Mucosa of descending colon (tissue), 3 donors: ENCODE measurements around the gene SPRED1. TPM values are rescaled to one million over a fixed set of nuclear protein-coding genes. Genes with fewer than 3 reads are reported as not detected.

Experiments used
- ATAC-seq: fragments of 200-7000 bp; cut with Tn5 transposase; one replicate; pipeline ENCODE4 v1.9.1; 2020; ENCODE audit warnings: mild to moderate bottlenecking, moderate library complexity
- DNase-seq, 3 donors: peaks; one replicate each; pipeline ENCODE4 v3.0.0-alpha.2; 2020
- H3K36me3 ChIP-seq: fragments of 200-600 bp; one replicate; pipeline ENCODE4 v1.8.0; 2021; ENCODE audit warnings: low read depth, mild to moderate bottlenecking
- H3K4me1 ChIP-seq: fragments of 200-600 bp; one replicate; pipeline ENCODE4 v1.8.0; 2021; ENCODE audit warnings: low read depth, mild to moderate bottlenecking
- H3K4me3 ChIP-seq: fragments of 200-600 bp; one replicate; pipeline ENCODE4 v1.8.0; 2021; ENCODE audit warnings: mild to moderate bottlenecking
- H3K9me3 ChIP-seq: fragments of 200-600 bp; one replicate; pipeline ENCODE4 v1.8.0; 2021; ENCODE audit warnings: mild to moderate bottlenecking
- CTCF ChIP-seq: fragments of 200-600 bp; IDR thresholded peaks from one replicate; pipeline ENCODE4 v1.8.0; 2022; ENCODE audit warnings: antibody characterized with exemption, mild to moderate bottlenecking
- intact Hi-C, 2 donors: fragments of 100-400 bp; cut with DNase I in 1 of 2; cut with micrococcal nuclease in 1 of 2; formaldehyde crosslinking; loops; one replicate each; pipeline versions ENCODE4 v1.11.0 to v1.11.1; 2022; cut with DNase I, micrococcal nuclease
- total RNA-seq, 3 donors: library from RNA; stranded (reverse); fragmentation: NEBNext Ultra II Directional in 2 of 3; extraction: Animal tissue kit (Norgen Biotek cat#: 25700) in 2 of 3; gene quantifications; one replicate each; pipeline versions ENCODE4 v1.2.1 to v1.2.4, GENCODE V29; 2021 to 2023
- donor health status: DM: no; HTN: no; CAD: no; lungs with moderate emphysema.
- donor health status: DM: no; HTN: no; CAD: no.
- donor health status: DM: no; HTN: yes; CAD: no.

Gene SPRED1
- total RNA-seq, 3 donors from 2014 or later, result 19.6 to 25.5 (median 23.1) TPM

GRCh38 chr15:38374556-38374955 is 121.9 kb downstream of the SPRED1 start:
- no peaks in the 10 kb centered on the region for H3K9me3 ChIP-seq
- ATAC-seq, result peak; percentile 25
- no peak overlapping the region for H3K4me3 ChIP-seq
- intact Hi-C loops, result no loop called here
- no peak for TF ChIP-seq CTCF
- no peaks in the 10 kb centered on the region for H3K36me3 ChIP-seq
- H3K4me1 ChIP-seq, result no peaks in the 10 kb centered on the region
- no peak for DNase-seq

GRCh38 chr15:38376081-38376480 is 123.4 kb downstream of the SPRED1 start:
- no peak for TF ChIP-seq CTCF
- DNase-seq, result no peak
- Histone ChIP-seq H3K9me3 (no peaks in the 10 kb centered on the region), H3K36me3 (no peaks in the 10 kb centered on the region), H3K4me1 (no peaks in the 10 kb centered on the region), H3K4me3 (no peak overlapping the region)
- intact Hi-C loops, result no loop called here
- no peak for ATAC-seq

GRCh38 chr15:38377636-38378035 is 125.0 kb downstream of the SPRED1 start:
- Histone ChIP-seq H3K4me1 (no peaks in the 10 kb centered on the region), H3K9me3 (no peaks in the 10 kb centered on the region), H3K4me3 (no peak overlapping the region), H3K36me3 (no peaks in the 10 kb centered on the region)
- intact Hi-C loops, result no loop called here
- ATAC-seq, result no peak
- DNase-seq, result no peak
- TF ChIP-seq CTCF, result no peak

- no peaks in the 10 kb centered on the region for H3K4me1 ChIP-seq
- H3K9me3 ChIP-seq, result no peaks in the 10 kb centered on the region
- TF ChIP-seq CTCF, result no peak
- DNase-seq (peak in 1 of 3 donors; percentile 25), ATAC-seq (no peak)
- no peak overlapping the region for H3K4me3 ChIP-seq
- intact Hi-C loops, result no loop called here
- H3K36me3 ChIP-seq, result no peaks in the 10 kb centered on the region
Observed at GRCh38 chr15:38378161-38378560, 125.5 kb downstream of the SPRED1 start.

GRCh38 chr15:38389924-38390542 is 137.4 kb downstream of the SPRED1 start:
- no peaks in the 10 kb centered on the region for H3K4me1 ChIP-seq
- H3K36me3 ChIP-seq, result no peaks in the 10 kb centered on the region
- ATAC-seq (peak; percentile 89), DNase-seq (peak in 2 of 3 donors; percentile 59 to 89)
- intact Hi-C loops, result no loop called here
- H3K9me3 ChIP-seq, result no peaks in the 10 kb centered on the region
- TF ChIP-seq CTCF, result peak; percentile 76
- H3K4me3 ChIP-seq, result no peak overlapping the region

- Histone ChIP-seq H3K36me3 (no peaks in the 10 kb centered on the region), H3K4me1 (no peaks in the 10 kb centered on the region), H3K4me3 (no peak overlapping the region), H3K9me3 (no peaks in the 10 kb centered on the region)
- intact Hi-C loops, result no loop called here
- ATAC-seq, result no peak
- no peak for DNase-seq
- TF ChIP-seq CTCF, result no peak
Observed at GRCh38 chr15:38391191-38391590, 138.6 kb downstream of the SPRED1 start.
